Hematopoietic multipotent progenitor cell (in vitro differentiated cells): ENCODE measurements around the gene ATP11A. TPM values are rescaled to one million over a fixed set of nuclear protein-coding genes. Genes with fewer than 3 reads are reported as not detected.
"Not testable (repeated sequence)": the region's sequence is repeated elsewhere in the genome, so short reads cannot be mapped to it uniquely, and the experiment has no call there.

Source experiments
- DNase-seq, 3 donors: peaks; one replicate each; pipeline ENCODE4 v3.0.0-alpha.2; 2011 to 2015; ENCODE audit warnings: low read depth in 2 of 3, low spot score in 2 of 3
- total RNA-seq: library from RNA; depleted of rRNA; stranded (reverse); fragments of >200 nt; gene quantifications from one replicate; pipeline ENCODE4 v1.2.3, GENCODE V29; 2012

The ATP11A gene
- total RNA-seq, 1 donor: 10.0 TPM

- DNase-seq: no peak
Measured at GRCh38 chr13:112706171-112706570, 16.3 kb downstream of the ATP11A start.

GRCh38 chr13:112708560-112709240 is 18.9 kb downstream of the ATP11A start:
- DNase-seq: no peak

- not testable (repeated sequence) for DNase-seq
Measured at GRCh38 chr13:112709316-112709715, 19.5 kb downstream of the ATP11A start.

GRCh38 chr13:112709825-112710783 is 20.3 kb downstream of the ATP11A start:
- DNase-seq: no peak

- no peak for DNase-seq
Measured at GRCh38 chr13:112710855-112711527, 21.2 kb downstream of the ATP11A start.

- DNase-seq: peak in 1 of 3 donors; percentile 58
Measured at GRCh38 chr13:112711528-112712265, 21.9 kb downstream of the ATP11A start.

GRCh38 chr13:112712451-112713207 is 22.8 kb downstream of the ATP11A start:
- no peak for DNase-seq

GRCh38 chr13:112713517-112714253 is 23.8 kb downstream of the ATP11A start:
- DNase-seq: no peak

- DNase-seq: peak in 1 of 3 donors; percentile 16
Measured at GRCh38 chr13:112714376-112715174, 24.7 kb downstream of the ATP11A start.

GRCh38 chr13:112715210-112715609 is 25.4 kb downstream of the ATP11A start:
- no peak for DNase-seq

GRCh38 chr13:112715715-112716460 is 26.1 kb downstream of the ATP11A start:
- no peak for DNase-seq

GRCh38 chr13:112716461-112716820 is 26.6 kb downstream of the ATP11A start:
- no peak for DNase-seq

- DNase-seq: no peak
Measured at GRCh38 chr13:112716841-112717520, 27.1 kb downstream of the ATP11A start.

- DNase-seq: no peak
Measured at GRCh38 chr13:112718318-112718717, 28.5 kb downstream of the ATP11A start.

GRCh38 chr13:112719016-112719415 is 29.2 kb downstream of the ATP11A start:
- no peak for DNase-seq

- DNase-seq: no peak
Measured at GRCh38 chr13:112719556-112719955, 29.7 kb downstream of the ATP11A start.

GRCh38 chr13:112720251-112720650 is 30.4 kb downstream of the ATP11A start:
- DNase-seq: no peak
